ENCODE data around the gene PIP4K2C.
"Not testable (repeated sequence)": the region's sequence is repeated elsewhere in the genome, so short reads cannot be mapped to it uniquely, and the experiment has no call there.

PIP4K2C gene

GRCh38 chr12:57630891-57631433 lies 40.0 kb downstream of the PIP4K2C start:
- Histone ChIP-seq H3K27ac (no peak overlapping the region), H3K4me2 (no peak overlapping the region), H3K4me1 (peaks cover 10% of the 10 kb centered on the region; the same call in 1 of the 2 replicates), H3K9ac (no peak overlapping the region), H4K20me1 (peaks cover 30% of the 10 kb centered on the region), H3K9me3 (peaks cover 18% of the 10 kb centered on the region), H3K27me3 (peaks cover 82% of the 10 kb centered on the region), H3K4me3 (no peak overlapping the region), H3K36me3 (no peaks in the 10 kb centered on the region)
- no peak for TF ChIP-seq Cebpa-rat (IDR thresholded peaks at IDR 0.05)

GRCh38 chr12:57631566-57632072 lies 40.6 kb downstream of the PIP4K2C start:
- no peak for TF ChIP-seq Cebpa-rat (IDR thresholded peaks at IDR 0.05)
- H3K27ac ChIP-seq, result no peak overlapping the region
- H3K36me3 ChIP-seq, result no peaks in the 10 kb centered on the region
- H3K27me3 ChIP-seq, result peaks cover 75% of the 10 kb centered on the region
- H3K9ac ChIP-seq, result no peak overlapping the region
- peaks cover 18% of the 10 kb centered on the region for H3K9me3 ChIP-seq
- H3K4me3 ChIP-seq, result peak overlapping the region; percentile 71
- peak overlapping the region; percentile 99 for H3K4me2 ChIP-seq
- H3K4me1 ChIP-seq, result peaks cover 8% of the 10 kb centered on the region; the same call in 1 of the 2 replicates
- H4K20me1 ChIP-seq, result peaks cover 30% of the 10 kb centered on the region

GRCh38 chr12:57632073-57632957 lies 41.3 kb downstream of the PIP4K2C start:
- H3K4me3 ChIP-seq, result peak overlapping the region; percentile 71
- peaks cover 8% of the 10 kb centered on the region; the same call in 1 of the 2 replicates for H3K4me1 ChIP-seq
- H3K4me2 ChIP-seq, result peak overlapping the region; percentile 99
- H3K27me3 ChIP-seq, result peaks cover 68% of the 10 kb centered on the region
- no peak for TF ChIP-seq Cebpa-rat (IDR thresholded peaks at IDR 0.05)
- H3K9ac ChIP-seq, result peak overlapping the region; percentile 73
- no peaks in the 10 kb centered on the region for H3K36me3 ChIP-seq
- peaks cover 18% of the 10 kb centered on the region for H3K9me3 ChIP-seq
- H3K27ac ChIP-seq, result no peak overlapping the region
- H4K20me1 ChIP-seq, result peaks cover 30% of the 10 kb centered on the region

- H4K20me1 ChIP-seq, result peaks cover 30% of the 10 kb centered on the region
- H3K4me2 ChIP-seq, result peak within 1 kb of the TSS; percentile 99
- no peak for TF ChIP-seq Cebpa-rat (IDR thresholded peaks at IDR 0.05)
- peaks cover 60% of the 10 kb centered on the region for H3K27me3 ChIP-seq
- no peak within 1 kb of the TSS for H3K27ac ChIP-seq
- peak within 1 kb of the TSS; percentile 71 for H3K4me3 ChIP-seq
- H3K4me1 ChIP-seq, result peaks cover 8% of the 10 kb centered on the region; the same call in 1 of the 2 replicates
- peaks cover 9% of the 10 kb centered on the region; the same call in 1 of the 2 replicates for H3K9me3 ChIP-seq
- no peaks in the 10 kb centered on the region for H3K36me3 ChIP-seq
- H3K9ac ChIP-seq, result peak within 1 kb of the TSS; percentile 73
Measured at GRCh38 chr12:57632958-57633840, 42.2 kb downstream of the PIP4K2C start, which contains the start of gene B4GALNT1. Gene B4GALNT1, minus strand, starts transcription at chr12:57633201. Its CDS starts 1,069 bp downstream, at chr12:57632132.

GRCh38 chr12:57636731-57637130 lies 45.7 kb downstream of the PIP4K2C start:
- H4K20me1 ChIP-seq, result not testable (repeated sequence)

GRCh38 chr12:57637364-57637763 lies 46.4 kb downstream of the PIP4K2C start:
- no peak for TF ChIP-seq Cebpa-rat (IDR thresholded peaks at IDR 0.05)
- Histone ChIP-seq H3K4me1 (peaks cover 1% of the 10 kb centered on the region; the same call in 1 of the 2 replicates), H3K4me2 (no peak overlapping the region), H3K9me3 (peaks cover 3% of the 10 kb centered on the region; the same call in 1 of the 2 replicates), H3K27ac (no peak overlapping the region), H3K9ac (no peak overlapping the region), H3K36me3 (no peaks in the 10 kb centered on the region), H3K4me3 (no peak overlapping the region), H3K27me3 (peaks cover 18% of the 10 kb centered on the region), H4K20me1 (0 out of 2 replicates have a peak, but pooled peaks cover under 1% of the 10 kb centered on the region)

More at GRCh38 chr12:57636731-57637130, 45.7 kb downstream of the PIP4K2C start:
- H3K4me1 ChIP-seq, H3K36me3 ChIP-seq, H3K9ac ChIP-seq, H3K9me3 ChIP-seq, H3K27ac ChIP-seq, H3K4me3 ChIP-seq, H3K4me2 ChIP-seq: not testable (repeated sequence)
- H3K27me3 ChIP-seq, result peaks cover 24% of the 10 kb centered on the region

- no peaks in the 10 kb centered on the region for H4K20me1 ChIP-seq
- no peaks in the 10 kb centered on the region for H3K4me1 ChIP-seq
- peaks cover 9% of the 10 kb centered on the region; the same call in 1 of the 2 replicates for H3K9me3 ChIP-seq
- no peak for TF ChIP-seq Cebpa-rat (IDR thresholded peaks at IDR 0.05)
- H3K4me3 ChIP-seq, result no peak overlapping the region
- H3K36me3 ChIP-seq, result no peaks in the 10 kb centered on the region
- peaks cover 11% of the 10 kb centered on the region for H3K27me3 ChIP-seq
- no peak overlapping the region for H3K9ac ChIP-seq
- H3K27ac ChIP-seq, result no peak overlapping the region
- H3K4me2 ChIP-seq, result no peak overlapping the region
Measured at GRCh38 chr12:57638096-57638495, 47.1 kb downstream of the PIP4K2C start.

GRCh38 chr12:57640175-57641042 lies 49.4 kb downstream of the PIP4K2C start:
- H3K27ac ChIP-seq, result no peak overlapping the region
- H3K9ac ChIP-seq, result no peak overlapping the region
- no peaks in the 10 kb centered on the region for H3K36me3 ChIP-seq
- H3K4me1 ChIP-seq, result no peaks in the 10 kb centered on the region
- H3K9me3 ChIP-seq, result peaks cover 29% of the 10 kb centered on the region
- no peak for TF ChIP-seq Cebpa-rat (IDR thresholded peaks at IDR 0.05)
- H3K4me3 ChIP-seq, result no peak overlapping the region
- H3K4me2 ChIP-seq, result no peak overlapping the region
- H3K27me3 ChIP-seq, result no peaks in the 10 kb centered on the region
- no peaks in the 10 kb centered on the region for H4K20me1 ChIP-seq
